ENCODE data around the gene DOK4. TPM values are rescaled to one million over a fixed set of nuclear protein-coding genes. Genes with fewer than 3 reads are reported as not detected.

Gene DOK4
- total and polyA plus RNA-seq, 2 experiments from 2014 or later, result 11.4 to 29.1 TPM

DNA sequence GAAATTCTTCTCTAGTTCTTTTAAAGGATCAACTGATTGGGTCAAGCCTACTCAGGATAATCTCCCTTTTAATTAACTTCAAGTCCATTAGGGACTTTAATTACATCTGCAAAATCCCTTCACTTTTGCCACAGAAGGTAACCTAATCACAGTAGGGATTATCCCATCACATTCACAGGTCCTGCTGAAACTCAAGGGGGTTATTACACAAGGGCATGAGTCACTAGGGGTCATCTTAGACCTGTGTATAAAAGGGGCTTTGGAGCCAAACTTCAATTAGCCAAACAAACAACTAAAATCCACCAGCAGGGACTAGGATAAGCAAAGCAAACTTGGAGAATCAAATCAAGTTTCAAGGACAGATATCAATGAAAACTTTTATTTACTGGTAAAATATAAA lies 58.5 kb downstream of the DOK4 start (continued):
- no peak for TF ChIP-seq CREB1 (CRISPR knock-in tag; IDR thresholded peaks at IDR 0.05; ENCODE audit: low read depth)
- TF ChIP-seq EZH2phosphoT487 (IDR thresholded peaks at IDR 0.05; ENCODE audit: unreplicated experiment), result no peak
- TF ChIP-seq, protein P1, sequence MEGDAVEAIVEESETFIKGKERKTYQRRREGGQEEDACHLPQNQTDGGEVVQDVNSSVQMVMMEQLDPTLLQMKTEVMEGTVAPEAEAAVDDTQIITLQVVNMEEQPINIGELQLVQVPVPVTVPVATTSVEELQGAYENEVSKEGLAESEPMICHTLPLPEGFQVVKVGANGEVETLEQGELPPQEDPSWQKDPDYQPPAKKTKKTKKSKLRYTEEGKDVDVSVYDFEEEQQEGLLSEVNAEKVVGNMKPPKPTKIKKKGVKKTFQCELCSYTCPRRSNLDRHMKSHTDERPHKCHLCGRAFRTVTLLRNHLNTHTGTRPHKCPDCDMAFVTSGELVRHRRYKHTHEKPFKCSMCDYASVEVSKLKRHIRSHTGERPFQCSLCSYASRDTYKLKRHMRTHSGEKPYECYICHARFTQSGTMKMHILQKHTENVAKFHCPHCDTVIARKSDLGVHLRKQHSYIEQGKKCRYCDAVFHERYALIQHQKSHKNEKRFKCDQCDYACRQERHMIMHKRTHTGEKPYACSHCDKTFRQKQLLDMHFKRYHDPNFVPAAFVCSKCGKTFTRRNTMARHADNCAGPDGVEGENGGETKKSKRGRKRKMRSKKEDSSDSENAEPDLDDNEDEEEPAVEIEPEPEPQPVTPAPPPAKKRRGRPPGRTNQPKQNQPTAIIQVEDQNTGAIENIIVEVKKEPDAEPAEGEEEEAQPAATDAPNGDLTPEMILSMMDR (conservative IDR thresholded peaks at IDR 0.05; ENCODE audit: low read depth in 2 of 2), result no peak

DNA sequence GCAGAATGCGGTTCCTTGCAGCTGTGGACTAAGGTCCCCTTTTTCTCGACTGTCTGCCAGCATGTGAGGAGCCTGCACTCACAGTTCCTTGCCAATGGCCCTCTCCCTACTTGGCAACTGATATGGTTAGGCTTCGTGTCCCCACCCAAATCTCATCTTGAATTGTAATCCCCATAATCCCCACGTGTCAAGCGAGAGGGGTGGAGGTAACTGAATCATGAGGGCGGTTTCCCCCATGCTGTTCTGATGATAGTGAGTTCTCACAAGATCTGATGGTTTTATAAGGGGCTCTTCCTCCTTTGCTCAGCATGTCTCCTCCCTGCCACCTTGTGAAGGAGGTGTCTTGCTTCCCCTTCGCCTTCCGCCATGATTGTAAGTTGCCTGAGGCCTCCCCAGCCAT lies 59.0 kb downstream of the DOK4 start:
- ATAC-seq (no peak), DNase-seq (ENCODE audit: low spot score) (no peak)
- Histone ChIP-seq H3K4me2 (no peak overlapping the region), H3K9me2 (ENCODE audit: insufficient read depth) (no peaks in the 10 kb centered on the region), H2AFZ (no peak overlapping the region), H3K27ac (ENCODE audit: low read depth) (no peak overlapping the region), H4K20me1 (replicated peaks; ENCODE audit: insufficient read depth) (0 out of 2 replicates have a peak, but pooled peaks cover 5% of the 10 kb centered on the region), H3K4me1 (ENCODE audit: insufficient read depth) (no peaks in the 10 kb centered on the region), H3F3A (replicated peaks; ENCODE audit: low read depth) (no peaks in the 10 kb centered on the region), H3K79me2 (replicated peaks; ENCODE audit: insufficient read depth) (no peaks in the 10 kb centered on the region), H3K36me3 (ENCODE audit: insufficient read depth) (peaks cover 34% of the 10 kb centered on the region), H3K4me3 (no peak overlapping the region), H3K27me3 (ENCODE audit: insufficient read depth) (no peaks in the 10 kb centered on the region)
- H3K27ac Mint-ChIP-seq, result no peak overlapping the region
- peaks cover 47% of the 10 kb centered on the region for H3K36me3 Mint-ChIP-seq (ENCODE audit: low read depth)
- no peak overlapping the region for H3K4me3 Mint-ChIP-seq
- H3K27me3 Mint-ChIP-seq (ENCODE audit: insufficient read depth, low read depth, poor library complexity), result peaks cover 2% of the 10 kb centered on the region
- H3K4me1 Mint-ChIP-seq, result peaks cover 4% of the 10 kb centered on the region; the same call in 2 of the 3 replicates
- H3K9me3 Mint-ChIP-seq, result no peaks in the 10 kb centered on the region; the same call in 2 of the 3 replicates
- TF ChIP-seq CREB1 (CRISPR knock-in tag; IDR thresholded peaks at IDR 0.05; ENCODE audit: low read depth), result no peak
- TF ChIP-seq STAT1 (IDR thresholded peaks at IDR 0.05; ENCODE audit: unreplicated experiment), result no peak
- TF ChIP-seq, protein P2, sequence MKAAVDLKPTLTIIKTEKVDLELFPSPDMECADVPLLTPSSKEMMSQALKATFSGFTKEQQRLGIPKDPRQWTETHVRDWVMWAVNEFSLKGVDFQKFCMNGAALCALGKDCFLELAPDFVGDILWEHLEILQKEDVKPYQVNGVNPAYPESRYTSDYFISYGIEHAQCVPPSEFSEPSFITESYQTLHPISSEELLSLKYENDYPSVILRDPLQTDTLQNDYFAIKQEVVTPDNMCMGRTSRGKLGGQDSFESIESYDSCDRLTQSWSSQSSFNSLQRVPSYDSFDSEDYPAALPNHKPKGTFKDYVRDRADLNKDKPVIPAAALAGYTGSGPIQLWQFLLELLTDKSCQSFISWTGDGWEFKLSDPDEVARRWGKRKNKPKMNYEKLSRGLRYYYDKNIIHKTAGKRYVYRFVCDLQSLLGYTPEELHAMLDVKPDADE (IDR thresholded peaks at IDR 0.05), result no peak
- TF ChIP-seq, protein P3, sequence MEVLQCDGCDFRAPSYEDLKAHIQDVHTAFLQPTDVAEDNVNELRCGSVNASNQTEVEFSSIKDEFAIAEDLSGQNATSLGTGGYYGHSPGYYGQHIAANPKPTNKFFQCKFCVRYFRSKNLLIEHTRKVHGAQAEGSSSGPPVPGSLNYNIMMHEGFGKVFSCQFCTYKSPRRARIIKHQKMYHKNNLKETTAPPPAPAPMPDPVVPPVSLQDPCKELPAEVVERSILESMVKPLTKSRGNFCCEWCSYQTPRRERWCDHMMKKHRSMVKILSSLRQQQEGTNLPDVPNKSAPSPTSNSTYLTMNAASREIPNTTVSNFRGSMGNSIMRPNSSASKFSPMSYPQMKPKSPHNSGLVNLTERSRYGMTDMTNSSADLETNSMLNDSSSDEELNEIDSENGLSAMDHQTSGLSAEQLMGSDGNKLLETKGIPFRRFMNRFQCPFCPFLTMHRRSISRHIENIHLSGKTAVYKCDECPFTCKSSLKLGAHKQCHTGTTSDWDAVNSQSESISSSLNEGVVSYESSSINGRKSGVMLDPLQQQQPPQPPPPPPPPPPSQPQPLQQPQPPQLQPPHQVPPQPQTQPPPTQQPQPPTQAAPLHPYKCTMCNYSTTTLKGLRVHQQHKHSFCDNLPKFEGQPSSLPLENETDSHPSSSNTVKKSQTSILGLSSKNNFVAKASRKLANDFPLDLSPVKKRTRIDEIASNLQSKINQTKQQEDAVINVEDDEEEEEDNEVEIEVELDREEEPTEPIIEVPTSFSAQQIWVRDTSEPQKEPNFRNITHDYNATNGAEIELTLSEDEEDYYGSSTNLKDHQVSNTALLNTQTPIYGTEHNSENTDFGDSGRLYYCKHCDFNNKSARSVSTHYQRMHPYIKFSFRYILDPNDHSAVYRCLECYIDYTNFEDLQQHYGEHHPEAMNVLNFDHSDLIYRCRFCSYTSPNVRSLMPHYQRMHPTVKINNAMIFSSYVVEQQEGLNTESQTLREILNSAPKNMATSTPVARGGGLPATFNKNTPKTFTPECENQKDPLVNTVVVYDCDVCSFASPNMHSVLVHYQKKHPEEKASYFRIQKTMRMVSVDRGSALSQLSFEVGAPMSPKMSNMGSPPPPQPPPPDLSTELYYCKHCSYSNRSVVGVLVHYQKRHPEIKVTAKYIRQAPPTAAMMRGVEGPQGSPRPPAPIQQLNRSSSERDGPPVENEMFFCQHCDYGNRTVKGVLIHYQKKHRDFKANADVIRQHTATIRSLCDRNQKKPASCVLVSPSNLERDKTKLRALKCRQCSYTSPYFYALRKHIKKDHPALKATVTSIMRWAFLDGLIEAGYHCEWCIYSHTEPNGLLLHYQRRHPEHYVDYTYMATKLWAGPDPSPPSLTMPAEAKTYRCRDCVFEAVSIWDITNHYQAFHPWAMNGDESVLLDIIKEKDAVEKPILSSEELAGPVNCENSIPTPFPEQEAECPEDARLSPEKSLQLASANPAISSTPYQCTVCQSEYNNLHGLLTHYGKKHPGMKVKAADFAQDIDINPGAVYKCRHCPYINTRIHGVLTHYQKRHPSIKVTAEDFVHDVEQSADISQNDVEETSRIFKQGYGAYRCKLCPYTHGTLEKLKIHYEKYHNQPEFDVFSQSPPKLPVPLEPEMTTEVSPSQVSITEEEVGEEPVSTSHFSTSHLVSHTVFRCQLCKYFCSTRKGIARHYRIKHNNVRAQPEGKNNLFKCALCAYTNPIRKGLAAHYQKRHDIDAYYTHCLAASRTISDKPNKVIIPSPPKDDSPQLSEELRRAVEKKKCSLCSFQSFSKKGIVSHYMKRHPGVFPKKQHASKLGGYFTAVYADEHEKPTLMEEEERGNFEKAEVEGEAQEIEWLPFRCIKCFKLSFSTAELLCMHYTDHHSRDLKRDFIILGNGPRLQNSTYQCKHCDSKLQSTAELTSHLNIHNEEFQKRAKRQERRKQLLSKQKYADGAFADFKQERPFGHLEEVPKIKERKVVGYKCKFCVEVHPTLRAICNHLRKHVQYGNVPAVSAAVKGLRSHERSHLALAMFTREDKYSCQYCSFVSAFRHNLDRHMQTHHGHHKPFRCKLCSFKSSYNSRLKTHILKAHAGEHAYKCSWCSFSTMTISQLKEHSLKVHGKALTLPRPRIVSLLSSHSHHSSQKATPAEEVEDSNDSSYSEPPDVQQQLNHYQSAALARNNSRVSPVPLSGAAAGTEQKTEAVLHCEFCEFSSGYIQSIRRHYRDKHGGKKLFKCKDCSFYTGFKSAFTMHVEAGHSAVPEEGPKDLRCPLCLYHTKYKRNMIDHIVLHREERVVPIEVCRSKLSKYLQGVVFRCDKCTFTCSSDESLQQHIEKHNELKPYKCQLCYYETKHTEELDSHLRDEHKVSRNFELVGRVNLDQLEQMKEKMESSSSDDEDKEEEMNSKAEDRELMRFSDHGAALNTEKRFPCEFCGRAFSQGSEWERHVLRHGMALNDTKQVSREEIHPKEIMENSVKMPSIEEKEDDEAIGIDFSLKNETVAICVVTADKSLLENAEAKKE (CRISPR knock-in tag; IDR thresholded peaks at IDR 0.05), result no peak
- TF ChIP-seq EZH2 (IDR thresholded peaks at IDR 0.05; ENCODE audit: low read depth, unreplicated experiment), result no peak
- no peak for TF ChIP-seq POLR2AphosphoS5 (IDR thresholded peaks at IDR 0.05; ENCODE audit: low read depth)
- TF ChIP-seq NANOG (IDR thresholded peaks at IDR 0.05; ENCODE audit: borderline replicate concordance), result no peak
- TF ChIP-seq, protein P4, sequence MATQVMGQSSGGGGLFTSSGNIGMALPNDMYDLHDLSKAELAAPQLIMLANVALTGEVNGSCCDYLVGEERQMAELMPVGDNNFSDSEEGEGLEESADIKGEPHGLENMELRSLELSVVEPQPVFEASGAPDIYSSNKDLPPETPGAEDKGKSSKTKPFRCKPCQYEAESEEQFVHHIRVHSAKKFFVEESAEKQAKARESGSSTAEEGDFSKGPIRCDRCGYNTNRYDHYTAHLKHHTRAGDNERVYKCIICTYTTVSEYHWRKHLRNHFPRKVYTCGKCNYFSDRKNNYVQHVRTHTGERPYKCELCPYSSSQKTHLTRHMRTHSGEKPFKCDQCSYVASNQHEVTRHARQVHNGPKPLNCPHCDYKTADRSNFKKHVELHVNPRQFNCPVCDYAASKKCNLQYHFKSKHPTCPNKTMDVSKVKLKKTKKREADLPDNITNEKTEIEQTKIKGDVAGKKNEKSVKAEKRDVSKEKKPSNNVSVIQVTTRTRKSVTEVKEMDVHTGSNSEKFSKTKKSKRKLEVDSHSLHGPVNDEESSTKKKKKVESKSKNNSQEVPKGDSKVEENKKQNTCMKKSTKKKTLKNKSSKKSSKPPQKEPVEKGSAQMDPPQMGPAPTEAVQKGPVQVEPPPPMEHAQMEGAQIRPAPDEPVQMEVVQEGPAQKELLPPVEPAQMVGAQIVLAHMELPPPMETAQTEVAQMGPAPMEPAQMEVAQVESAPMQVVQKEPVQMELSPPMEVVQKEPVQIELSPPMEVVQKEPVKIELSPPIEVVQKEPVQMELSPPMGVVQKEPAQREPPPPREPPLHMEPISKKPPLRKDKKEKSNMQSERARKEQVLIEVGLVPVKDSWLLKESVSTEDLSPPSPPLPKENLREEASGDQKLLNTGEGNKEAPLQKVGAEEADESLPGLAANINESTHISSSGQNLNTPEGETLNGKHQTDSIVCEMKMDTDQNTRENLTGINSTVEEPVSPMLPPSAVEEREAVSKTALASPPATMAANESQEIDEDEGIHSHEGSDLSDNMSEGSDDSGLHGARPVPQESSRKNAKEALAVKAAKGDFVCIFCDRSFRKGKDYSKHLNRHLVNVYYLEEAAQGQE (IDR thresholded peaks at IDR 0.05; ENCODE audit: unreplicated experiment), result no peak
- no peak for TF ChIP-seq ZNF331 (CRISPR knock-in tag; IDR thresholded peaks at IDR 0.05; ENCODE audit: low read depth)
- no peak for TF ChIP-seq ZNF114 (CRISPR knock-in tag; IDR thresholded peaks at IDR 0.05)
- no peak for TF ChIP-seq JUNB (IDR thresholded peaks at IDR 0.05; ENCODE audit: unreplicated experiment)
- no peak for TF ChIP-seq EZH2phosphoT487 (IDR thresholded peaks at IDR 0.05; ENCODE audit: unreplicated experiment)
